Measurements from ENCODE around the gene RIGI.

RIGI gene

GRCh38 chr9:32526041-32526706, at the start of gene RIGI:
TSS of gene RIGI (minus strand) at chr9:32526196. CDS start at chr9:32526166, 30 bp downstream.
- TF ChIP-seq, protein P1, sequence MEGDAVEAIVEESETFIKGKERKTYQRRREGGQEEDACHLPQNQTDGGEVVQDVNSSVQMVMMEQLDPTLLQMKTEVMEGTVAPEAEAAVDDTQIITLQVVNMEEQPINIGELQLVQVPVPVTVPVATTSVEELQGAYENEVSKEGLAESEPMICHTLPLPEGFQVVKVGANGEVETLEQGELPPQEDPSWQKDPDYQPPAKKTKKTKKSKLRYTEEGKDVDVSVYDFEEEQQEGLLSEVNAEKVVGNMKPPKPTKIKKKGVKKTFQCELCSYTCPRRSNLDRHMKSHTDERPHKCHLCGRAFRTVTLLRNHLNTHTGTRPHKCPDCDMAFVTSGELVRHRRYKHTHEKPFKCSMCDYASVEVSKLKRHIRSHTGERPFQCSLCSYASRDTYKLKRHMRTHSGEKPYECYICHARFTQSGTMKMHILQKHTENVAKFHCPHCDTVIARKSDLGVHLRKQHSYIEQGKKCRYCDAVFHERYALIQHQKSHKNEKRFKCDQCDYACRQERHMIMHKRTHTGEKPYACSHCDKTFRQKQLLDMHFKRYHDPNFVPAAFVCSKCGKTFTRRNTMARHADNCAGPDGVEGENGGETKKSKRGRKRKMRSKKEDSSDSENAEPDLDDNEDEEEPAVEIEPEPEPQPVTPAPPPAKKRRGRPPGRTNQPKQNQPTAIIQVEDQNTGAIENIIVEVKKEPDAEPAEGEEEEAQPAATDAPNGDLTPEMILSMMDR (IDR thresholded peaks at IDR 0.05; ENCODE audit: borderline replicate concordance, insufficient read depth, low read depth, low read length): peak; percentile 17; the same call in 1 of the 2 replicates
- H3K4me3 ChIP-seq (ENCODE audit: low read depth, low read length): peak within 1 kb of the TSS; percentile 62

DNA sequence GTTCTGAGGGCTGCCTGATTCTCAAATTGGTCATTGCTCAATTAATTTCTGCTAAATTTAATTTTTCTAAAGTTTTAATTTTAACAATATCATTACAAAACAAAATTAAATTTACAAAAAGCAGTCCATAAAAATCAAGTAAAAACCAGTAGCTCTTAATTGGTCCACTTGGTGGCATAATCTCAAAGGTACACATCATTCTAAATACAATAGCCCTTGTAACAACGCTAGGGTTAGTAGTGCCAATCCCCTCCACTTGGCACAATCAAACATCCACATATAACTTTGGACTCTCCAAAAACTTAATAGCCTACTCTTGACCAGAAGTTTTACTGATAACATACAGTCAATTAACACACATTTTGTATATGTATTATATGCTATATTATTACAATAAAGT, 48.9 kb upstream of the RIGI start:
- TF ChIP-seq, protein P1 (IDR thresholded peaks at IDR 0.05; ENCODE audit: borderline replicate concordance, insufficient read depth, low read depth, low read length): no peak
- H3K4me3 ChIP-seq (ENCODE audit: low read depth, low read length): no peak overlapping the region

GRCh38 chr9:32573821-32574220, 47.8 kb upstream of the RIGI start:
- H3K4me3 ChIP-seq (ENCODE audit: low read depth, low read length): no peak overlapping the region
- TF ChIP-seq, protein P1 (IDR thresholded peaks at IDR 0.05; ENCODE audit: borderline replicate concordance, insufficient read depth, low read depth, low read length): no peak

DNA sequence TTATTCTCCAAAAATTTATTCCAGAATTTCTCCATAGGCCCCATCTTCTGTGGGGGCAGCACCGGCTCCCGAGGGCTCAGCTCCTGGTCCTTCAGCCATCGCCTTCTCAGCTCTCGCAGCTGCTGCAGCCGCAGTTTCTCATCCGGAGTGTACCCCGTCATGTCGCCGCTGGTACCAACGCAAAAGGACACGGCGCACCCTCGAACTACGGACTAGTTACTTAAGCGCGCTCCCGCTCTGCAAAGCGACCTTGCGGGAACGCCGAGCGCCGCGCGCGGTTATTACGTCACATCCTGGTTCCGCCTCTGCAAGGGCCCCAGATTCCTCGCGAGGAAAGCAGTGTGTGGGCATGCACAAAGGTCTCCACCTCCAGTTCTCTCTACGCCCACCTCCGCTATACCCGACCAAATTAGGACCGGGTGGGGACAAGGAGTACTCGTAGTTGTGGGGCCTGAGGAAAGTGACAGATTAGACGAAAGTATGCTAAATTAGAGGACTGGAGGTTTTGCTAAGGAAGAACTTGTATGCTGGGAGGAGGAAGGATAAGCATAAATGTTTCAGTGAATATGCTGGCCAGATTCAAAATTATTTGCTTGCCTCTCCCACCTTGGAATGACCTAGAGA, 47.0 kb upstream of the RIGI start, which contains the start of gene NDUFB6:
TSS of gene NDUFB6 (minus strand) at position 260 of the 624 bp plus-strand sequence. CDS start at position 161, 99 bp downstream.
- H3K4me3 ChIP-seq (ENCODE audit: low read depth, low read length): peak within 1 kb of the TSS; percentile 68
- TF ChIP-seq, protein P1 (IDR thresholded peaks at IDR 0.05; ENCODE audit: borderline replicate concordance, insufficient read depth, low read depth, low read length): no peak

DNA sequence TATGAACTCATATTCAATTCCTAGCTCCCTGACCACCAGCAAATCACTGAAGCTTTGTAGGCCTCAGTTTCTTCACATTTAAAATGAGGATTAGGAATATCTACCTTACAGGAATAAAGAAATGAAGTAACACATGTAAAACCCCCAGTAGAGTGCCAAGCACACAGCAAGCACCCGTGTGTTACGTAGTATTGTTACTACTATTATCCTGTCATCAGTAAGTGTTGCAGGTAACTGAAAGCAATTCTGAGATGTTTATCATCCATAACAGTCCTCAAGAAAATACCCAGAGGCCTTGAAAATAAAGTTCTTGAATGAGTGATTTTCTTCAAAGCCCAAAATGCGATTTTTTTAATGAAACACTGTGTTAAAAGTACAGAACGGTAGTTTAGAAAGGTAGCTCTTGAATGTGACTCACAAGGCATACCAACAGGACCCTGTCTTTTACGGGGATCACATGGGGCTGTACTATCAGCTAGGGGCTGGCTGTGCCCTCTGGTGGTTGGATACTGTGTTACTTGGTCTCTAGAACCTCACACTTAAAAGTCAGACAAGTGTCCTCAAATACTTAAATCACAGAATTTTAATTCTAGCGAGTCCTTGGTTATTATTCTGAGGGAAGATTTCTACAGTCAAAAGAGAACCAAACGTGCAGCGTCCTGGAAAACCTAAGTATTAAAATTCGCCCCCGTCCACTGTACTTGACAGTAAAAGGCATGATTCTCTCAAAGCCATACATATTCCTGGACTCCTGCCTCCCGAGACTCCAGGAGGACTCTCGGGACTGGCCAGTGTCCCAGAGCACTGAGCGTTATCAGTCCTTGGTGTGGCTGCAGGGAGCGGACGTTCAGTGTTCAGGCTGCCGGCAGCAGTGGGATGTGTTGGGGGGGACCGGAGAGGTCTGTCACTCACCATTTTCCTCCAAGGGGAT, 46.2 kb upstream of the RIGI start:
- TF ChIP-seq, protein P1 (IDR thresholded peaks at IDR 0.05; ENCODE audit: borderline replicate concordance, insufficient read depth, low read depth, low read length): peak; percentile 75
- H3K4me3 ChIP-seq (ENCODE audit: low read depth, low read length): peak overlapping the region; percentile 68

GRCh38 chr9:32570262-32570661, 44.3 kb upstream of the RIGI start:
- TF ChIP-seq, protein P1 (IDR thresholded peaks at IDR 0.05; ENCODE audit: borderline replicate concordance, insufficient read depth, low read depth, low read length): no peak
- H3K4me3 ChIP-seq (ENCODE audit: low read depth, low read length): no peak overlapping the region

All from GM12875 (cell line).